GM19455 (cell line): ENCODE results near the gene KIF1A.

Experiments
- ATAC-seq: cut with Tn5 transposase; IDR thresholded peaks from one replicate; pipeline ENCODE4 v1.9.1; 2021; ENCODE audit not compliant: unreplicated experiment

KIF1A gene

GRCh38 chr2:240670950-240671349 is 149.1 kb downstream of the KIF1A start:
- no peak for ATAC-seq

- no peak for ATAC-seq
Observed at GRCh38 chr2:240670402-240670801, 149.6 kb downstream of the KIF1A start.

- ATAC-seq, result no peak
Observed at GRCh38 chr2:240664622-240665021, 155.4 kb downstream of the KIF1A start.
